ENCODE data around the gene FAM181A. TPM values are rescaled to one million over a fixed set of nuclear protein-coding genes. Genes with fewer than 3 reads are reported as not detected.

The FAM181A gene
- total RNA-seq, 1 experiment from 2014 or later, result not detected

DNA sequence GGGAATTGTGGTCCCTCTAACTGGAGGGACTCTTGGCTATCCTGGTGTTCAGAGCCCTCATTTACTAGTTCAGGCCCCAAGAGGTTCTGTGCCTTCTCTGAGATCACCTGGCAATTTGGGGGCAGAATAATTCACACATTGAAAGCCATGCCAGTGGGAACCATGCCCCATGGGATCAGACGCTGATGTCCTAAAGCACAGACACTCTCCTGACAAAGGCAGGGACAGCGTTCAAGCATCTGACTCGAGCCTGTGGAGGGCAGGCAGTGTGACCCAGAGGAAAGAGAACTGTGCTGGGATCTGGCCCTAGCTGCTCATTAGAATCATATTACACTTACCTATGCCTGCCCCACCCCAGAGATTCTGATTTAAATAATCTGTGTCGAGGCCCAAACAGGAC lies 51.6 kb downstream of the FAM181A start:
- no peak overlapping the region for H3K4me3 Mint-ChIP-seq
- H3K36me3 Mint-ChIP-seq (ENCODE audit: insufficient read depth in 1 of 3, low read depth in 3 of 3), result no peaks in the 10 kb centered on the region
- TF ChIP-seq, protein P1, sequence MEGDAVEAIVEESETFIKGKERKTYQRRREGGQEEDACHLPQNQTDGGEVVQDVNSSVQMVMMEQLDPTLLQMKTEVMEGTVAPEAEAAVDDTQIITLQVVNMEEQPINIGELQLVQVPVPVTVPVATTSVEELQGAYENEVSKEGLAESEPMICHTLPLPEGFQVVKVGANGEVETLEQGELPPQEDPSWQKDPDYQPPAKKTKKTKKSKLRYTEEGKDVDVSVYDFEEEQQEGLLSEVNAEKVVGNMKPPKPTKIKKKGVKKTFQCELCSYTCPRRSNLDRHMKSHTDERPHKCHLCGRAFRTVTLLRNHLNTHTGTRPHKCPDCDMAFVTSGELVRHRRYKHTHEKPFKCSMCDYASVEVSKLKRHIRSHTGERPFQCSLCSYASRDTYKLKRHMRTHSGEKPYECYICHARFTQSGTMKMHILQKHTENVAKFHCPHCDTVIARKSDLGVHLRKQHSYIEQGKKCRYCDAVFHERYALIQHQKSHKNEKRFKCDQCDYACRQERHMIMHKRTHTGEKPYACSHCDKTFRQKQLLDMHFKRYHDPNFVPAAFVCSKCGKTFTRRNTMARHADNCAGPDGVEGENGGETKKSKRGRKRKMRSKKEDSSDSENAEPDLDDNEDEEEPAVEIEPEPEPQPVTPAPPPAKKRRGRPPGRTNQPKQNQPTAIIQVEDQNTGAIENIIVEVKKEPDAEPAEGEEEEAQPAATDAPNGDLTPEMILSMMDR (conservative IDR thresholded peaks at IDR 0.05), result no peak

More for the DNA sequence above, 51.6 kb downstream of the FAM181A start:
- H4K8ac ChIP-seq (replicated peaks; ENCODE audit: insufficient read length, low read depth, low read length), result no peak overlapping the region
- no peaks in the 10 kb centered on the region for H3K9me3 ChIP-seq (ENCODE audit: control insufficient read depth, low read depth, low read length)
- no peak overlapping the region for H2BK15ac ChIP-seq (ENCODE audit: low read depth, low read length)
- H2BK120ac ChIP-seq (ENCODE audit: low read depth, low read length, poor library complexity, severe bottlenecking), result no peak overlapping the region
- no peak overlapping the region for H3K4ac ChIP-seq (ENCODE audit: low read depth, low read length)
- H3K9ac ChIP-seq (ENCODE audit: extremely low read depth, insufficient read length, low read length), result no peak overlapping the region
- no peak overlapping the region for H2AFZ ChIP-seq (ENCODE audit: low read length)
- Mint-ChIP-seq H3K27me3 (ENCODE audit: low read depth) (peaks cover 2% of the 10 kb centered on the region; the same call in 1 of the 2 replicates), H3K4me1 (peaks cover 17 to 40% of the 10 kb centered on the region in 2 experiments), H3K9me3 (no peaks in the 10 kb centered on the region), H3K27ac (no peak overlapping the region)
- H3K23me2 ChIP-seq (ENCODE audit: insufficient read length, low read depth, low read length, poor library complexity, severe bottlenecking), result no peaks in the 10 kb centered on the region
- H3K4me1 ChIP-seq (ENCODE audit: insufficient read depth, low read length), result no peaks in the 10 kb centered on the region; the same call in 1 of the 2 replicates
- WGBS (ENCODE audit: extremely low coverage, insufficient read length, low lambda C conversion rate), result no CpG with 5 or more reads among the region's 4 CpGs
- no peak overlapping the region for H3K18ac ChIP-seq (ENCODE audit: insufficient read length, low read depth, low read length)
- H3K27me3 ChIP-seq (ENCODE audit: insufficient read depth, low read length), result no peaks in the 10 kb centered on the region
- H2BK20ac ChIP-seq (ENCODE audit: low read depth, low read length, poor library complexity, severe bottlenecking), result no peak overlapping the region
- no peak overlapping the region for H3K14ac ChIP-seq (ENCODE audit: insufficient read depth, low read length)
- no peaks in the 10 kb centered on the region for H4K20me1 ChIP-seq (ENCODE audit: control insufficient read depth, insufficient read depth, insufficient read length)
- no peak overlapping the region for H4K91ac ChIP-seq (ENCODE audit: insufficient read length, low read depth, low read length)
- no peak overlapping the region for H2BK12ac ChIP-seq (ENCODE audit: insufficient read length, low read depth, low read length)
- no peak overlapping the region for H3K23ac ChIP-seq (ENCODE audit: insufficient read length, low read depth, low read length)
- no peak overlapping the region for H4K5ac ChIP-seq (ENCODE audit: insufficient read length, low read depth, low read length)
- no peaks in the 10 kb centered on the region for H3K79me2 ChIP-seq (ENCODE audit: insufficient read depth, low read length)
- DNase-seq, result no peak
- no peak overlapping the region for H2BK5ac ChIP-seq (ENCODE audit: insufficient read length, low read length)
- H3K4me2 ChIP-seq (ENCODE audit: insufficient read depth, insufficient read length, low read length), result no peak overlapping the region
- H2AK5ac ChIP-seq (ENCODE audit: insufficient read length, low read length), result no peak overlapping the region
- no peak overlapping the region for H3K27ac ChIP-seq (ENCODE audit: insufficient read length, low read depth, low read length)
- H3K56ac ChIP-seq (ENCODE audit: insufficient read length, low read depth, low read length), result no peak overlapping the region
- no peak overlapping the region for H3T11ph ChIP-seq (ENCODE audit: low read length)
- H3K79me1 ChIP-seq (ENCODE audit: insufficient read depth, low read depth, low read length, poor library complexity, severe bottlenecking), result no peaks in the 10 kb centered on the region

Small RNA genes within 50 kb of the gene (microRNA-seq; reads per million reads assigned to microRNA genes)
- not detected for gene MIR4506 (ENCODE audit: borderline microRNAs expressed)

Other genes starting within 250 kb of the FAM181A start
- gene PRIMA1, start 138.9 kb upstream of the FAM181A start, total RNA-seq (2021), result 1.7 and 2.3 TPM in 2 replicates
- gene ASB2, start 49.2 kb downstream of the FAM181A start, total RNA-seq (2021), result 0.35 and 1.3 TPM in 2 replicates
- gene CCDC197, start 70.0 kb downstream of the FAM181A start, total RNA-seq (2021), result not detected in 2 replicates
- 3.6 and 3.7 TPM in 2 replicates for gene OTUB2, start 99.0 kb downstream of the FAM181A start, total RNA-seq (2021)
- 172 TPM in 2 replicates for gene DDX24, start 153.9 kb downstream of the FAM181A start, total RNA-seq (2021)
- 27.4 TPM in 2 replicates for gene IFI27L1, start 154.0 kb downstream of the FAM181A start, total RNA-seq (2021)
- gene IFI27, start 183.4 kb downstream of the FAM181A start, total RNA-seq (2021), result 1.7 TPM in 2 replicates
- gene IFI27L2, start 202.3 kb downstream of the FAM181A start, total RNA-seq (2021), result 28.6 and 32.5 TPM in 2 replicates
- gene PPP4R4, start 247.0 kb downstream of the FAM181A start, total RNA-seq (2021), result 3.9 and 5.1 TPM in 2 replicates

Data from H9 (cell line).